ENCODE results near the gene DCST2.

DNA sequence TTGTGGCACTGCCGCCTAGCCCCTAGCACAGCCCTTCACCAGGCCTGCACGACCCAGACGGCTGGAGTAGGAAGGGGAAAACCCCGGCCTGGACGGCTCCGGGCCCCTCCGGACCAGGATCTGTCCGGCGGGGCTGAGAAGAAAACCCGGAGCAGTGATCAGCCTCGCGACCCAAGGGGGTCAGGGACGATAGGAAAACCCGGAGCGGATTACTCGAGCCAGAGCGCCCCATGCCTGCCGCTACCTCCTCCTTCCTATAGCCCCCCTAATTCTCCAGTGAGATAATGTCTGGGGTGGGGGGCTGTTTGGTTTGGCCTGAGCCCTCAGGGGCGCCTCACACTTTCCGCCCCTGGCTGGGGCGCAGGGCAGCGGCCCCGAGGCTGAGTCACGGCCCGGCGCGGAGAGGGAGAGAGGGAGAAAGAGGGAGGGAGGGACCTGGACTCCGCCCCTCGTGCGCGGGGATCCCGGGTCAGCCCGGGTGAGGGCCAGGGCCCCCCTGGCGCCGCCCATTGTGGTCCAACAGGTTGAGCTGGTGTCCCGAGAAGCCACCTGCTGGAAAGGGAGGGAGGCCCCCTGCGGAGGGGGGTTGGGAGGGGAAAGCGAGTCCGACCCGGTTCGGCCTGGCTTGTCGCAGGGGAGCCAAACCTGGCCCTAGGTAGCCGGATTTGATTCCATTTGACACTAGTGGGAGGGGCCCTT is 32.7 kb downstream of the DCST2 start:
- TF ChIP-seq GATA3 (IDR thresholded peaks at IDR 0.05; ENCODE audit: low read depth, low read length) (no peak), GATA2 (IDR thresholded peaks at IDR 0.05; ENCODE audit: low read depth, low read length) (0 out of 2 replicates have a peak, but pooled peaks have one; percentile 24)

Measured in SH-SY5Y (cell line).